Measurements from ENCODE around the gene CWC25.

CWC25 gene

DNA sequence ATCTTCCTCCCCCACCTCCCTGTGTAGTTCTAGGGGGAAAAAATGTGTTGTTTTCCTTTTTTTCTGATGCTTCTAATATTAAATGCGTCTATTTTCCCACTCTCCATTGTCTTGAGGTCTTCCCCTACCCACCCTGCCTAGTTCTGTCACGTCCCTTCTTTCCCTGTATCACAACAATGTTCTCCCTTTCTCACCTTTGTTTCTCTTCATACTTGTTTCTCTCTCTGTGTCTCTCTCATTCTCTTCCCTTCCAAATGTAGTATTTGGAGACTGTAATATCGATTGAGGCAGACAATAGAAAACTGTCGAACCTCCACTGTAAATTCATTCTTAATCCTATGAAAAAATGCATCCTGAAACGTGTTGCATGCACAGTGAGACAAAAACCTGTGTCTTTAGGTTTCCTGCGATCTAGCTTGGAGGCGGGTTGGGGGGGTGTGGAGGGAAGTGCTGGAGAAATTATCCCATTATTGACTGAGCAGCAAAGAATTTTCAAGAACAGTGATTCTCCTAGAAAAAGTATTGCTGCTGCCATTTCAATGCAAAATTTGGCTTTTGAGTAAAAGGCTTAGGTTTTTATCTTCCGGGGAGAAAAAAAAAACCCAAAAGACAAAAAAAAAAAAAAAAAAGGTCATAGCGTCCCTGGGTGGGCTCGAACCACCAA lies 73.8 kb downstream of the CWC25 start:
- H3K9me3 Mint-ChIP-seq: no peaks in the 10 kb centered on the region
- peaks cover 21% of the 10 kb centered on the region for H3K36me3 Mint-ChIP-seq
- H3K27ac Mint-ChIP-seq: peak overlapping the region; percentile 92
- peaks cover 55% of the 10 kb centered on the region for H3K4me1 Mint-ChIP-seq
- H3K4me3 Mint-ChIP-seq: peak overlapping the region; percentile 93
- CTCF ChIA-PET: interaction anchor here (0.9 to 1.3 kb wide), 3 partner anchors 16 to 74 kb away, joined by 3 to 4 read pairs (median 3); no protein-coding TSS in a partner anchor
- peaks cover 60% of the 10 kb centered on the region for H3K27me3 Mint-ChIP-seq
- no peak for DNase-seq
